ENCODE data around the gene ZNF276.

DNA sequence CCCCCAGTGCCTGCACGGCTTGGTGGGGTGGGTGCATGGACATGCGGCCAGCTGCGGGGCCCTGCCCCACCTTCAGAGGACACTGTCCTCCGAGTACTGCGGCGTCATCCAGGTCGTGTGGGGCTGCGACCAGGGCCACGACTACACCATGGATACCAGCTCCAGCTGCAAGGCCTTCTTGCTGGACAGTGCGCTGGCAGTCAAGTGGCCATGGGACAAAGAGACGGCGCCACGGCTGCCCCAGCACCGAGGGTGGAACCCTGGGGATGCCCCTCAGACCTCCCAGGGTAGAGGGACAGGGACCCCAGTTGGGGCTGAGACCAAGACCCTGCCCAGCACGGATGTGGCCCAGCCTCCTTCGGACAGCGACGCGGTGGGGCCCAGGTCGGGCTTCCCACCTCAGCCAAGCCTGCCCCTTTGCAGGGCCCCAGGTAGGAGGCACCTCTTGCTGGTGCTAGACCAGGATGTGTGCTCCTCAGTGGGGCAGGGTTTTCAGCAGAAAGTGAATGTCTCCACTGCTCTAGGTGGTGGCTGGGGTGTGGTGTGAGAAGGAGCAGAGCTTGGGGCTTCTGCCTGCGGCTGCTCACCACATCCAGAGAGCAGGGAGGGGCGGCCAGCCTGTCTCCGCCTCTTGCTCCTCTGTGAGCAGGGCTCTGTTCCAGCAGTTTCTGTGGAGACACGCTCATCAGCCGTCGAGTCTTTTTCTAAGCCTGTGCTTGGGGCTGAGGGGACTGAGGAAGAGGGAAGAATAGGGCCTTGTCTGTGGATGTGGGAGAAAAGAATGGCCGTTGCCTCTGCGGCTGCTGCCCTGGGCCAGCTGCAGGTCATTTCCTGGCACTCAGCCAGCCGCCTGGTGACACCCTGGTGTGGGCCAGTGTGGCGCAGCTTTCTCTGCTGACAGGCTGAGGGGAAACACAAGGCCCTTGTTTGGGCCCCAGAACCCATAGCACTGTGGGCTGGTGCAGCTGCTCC is 2.2 kb downstream of the ZNF276 start:
- TF ChIP-seq, protein P1, sequence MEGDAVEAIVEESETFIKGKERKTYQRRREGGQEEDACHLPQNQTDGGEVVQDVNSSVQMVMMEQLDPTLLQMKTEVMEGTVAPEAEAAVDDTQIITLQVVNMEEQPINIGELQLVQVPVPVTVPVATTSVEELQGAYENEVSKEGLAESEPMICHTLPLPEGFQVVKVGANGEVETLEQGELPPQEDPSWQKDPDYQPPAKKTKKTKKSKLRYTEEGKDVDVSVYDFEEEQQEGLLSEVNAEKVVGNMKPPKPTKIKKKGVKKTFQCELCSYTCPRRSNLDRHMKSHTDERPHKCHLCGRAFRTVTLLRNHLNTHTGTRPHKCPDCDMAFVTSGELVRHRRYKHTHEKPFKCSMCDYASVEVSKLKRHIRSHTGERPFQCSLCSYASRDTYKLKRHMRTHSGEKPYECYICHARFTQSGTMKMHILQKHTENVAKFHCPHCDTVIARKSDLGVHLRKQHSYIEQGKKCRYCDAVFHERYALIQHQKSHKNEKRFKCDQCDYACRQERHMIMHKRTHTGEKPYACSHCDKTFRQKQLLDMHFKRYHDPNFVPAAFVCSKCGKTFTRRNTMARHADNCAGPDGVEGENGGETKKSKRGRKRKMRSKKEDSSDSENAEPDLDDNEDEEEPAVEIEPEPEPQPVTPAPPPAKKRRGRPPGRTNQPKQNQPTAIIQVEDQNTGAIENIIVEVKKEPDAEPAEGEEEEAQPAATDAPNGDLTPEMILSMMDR (IDR thresholded peaks at IDR 0.05), result no peak
- TF ChIP-seq ZFX (IDR thresholded peaks at IDR 0.05; ENCODE audit: borderline replicate concordance), result no peak
